Bronchial epithelial cell (primary cell): Measurements from ENCODE around the gene KLRC4. TPM values are rescaled to one million over a fixed set of nuclear protein-coding genes. Genes with fewer than 3 reads are reported as not detected.
A peak's percentile ranks its signal among the peaks of the same experiment; 100 is the strongest.
"Not testable (repeated sequence)": the region's sequence is repeated elsewhere in the genome, so short reads cannot be mapped to it uniquely, and the experiment has no call there.

ENCODE experiments used
- DNase-seq: peaks from one replicate; pipeline ENCODE4 v3.0.0-alpha.2; 2010; ENCODE audit warnings: low read depth
- FAIRE-seq: peaks from 2 replicates; lab custom pipeline; 2011; peaks lifted over from hg19 to GRCh38; lab: Jason Lieb, UNC
- H3K27me3 ChIP-seq: 2 replicates; pipeline ENCODE4 v1.5.1; 2011; ENCODE audit warnings: low read length; ENCODE audit not compliant: control insufficient read depth, insufficient read depth
- H3K36me3 ChIP-seq: 2 replicates; pipeline ENCODE4 v1.5.1; 2011; ENCODE audit warnings: low read length; ENCODE audit not compliant: control insufficient read depth, insufficient read depth
- H3K4me3 ChIP-seq: 2 replicates; pipeline ENCODE4 v1.5.1; 2011; ENCODE audit warnings: mild to moderate bottlenecking, low read depth, low read length, control low read depth
- CTCF ChIP-seq: IDR thresholded peaks from 2 replicates; pipeline ENCODE4 v1.5.1; 2011; ENCODE audit warnings: mild to moderate bottlenecking, moderate library complexity, low read length, control low read depth, inconsistent platforms; ENCODE audit not compliant: insufficient read depth, severe bottlenecking
- total RNA-seq: library from RNA; depleted of rRNA; stranded (reverse); fragments of >200 nt; gene quantifications from 2 replicates; pipeline ENCODE4 v1.2.1, GENCODE V29; 2014

Gene KLRC4
- total RNA-seq, 1 donor from 2014 or later = not detected

- TF ChIP-seq CTCF = no peak
- DNase-seq = no peak
- FAIRE-seq = no peak
- H3K36me3 ChIP-seq = peaks cover 2% of the 10 kb centered on the region
- no peak overlapping the region for H3K4me3 ChIP-seq
- no peaks in the 10 kb centered on the region for H3K27me3 ChIP-seq
These were observed 27.5 kb downstream of the KLRC4 start for GRCh38 chr12:10381928-10382628.

GRCh38 chr12:10378737-10379136, 30.8 kb downstream of the KLRC4 start:
- FAIRE-seq = not testable (repeated sequence)
- DNase-seq = peak; percentile 52

GRCh38 chr12:10374624-10375018, 34.9 kb downstream of the KLRC4 start:
- no peaks in the 10 kb centered on the region for H3K36me3 ChIP-seq
- no peaks in the 10 kb centered on the region for H3K27me3 ChIP-seq
- H3K4me3 ChIP-seq = no peak overlapping the region
- no peak for TF ChIP-seq CTCF
- FAIRE-seq (no peak), DNase-seq (no peak)

More at GRCh38 chr12:10378737-10379136, 30.8 kb downstream of the KLRC4 start:
- H3K4me3 ChIP-seq, H3K27me3 ChIP-seq, H3K36me3 ChIP-seq: not testable (repeated sequence)

GRCh38 chr12:10372559-10372958, 37.0 kb downstream of the KLRC4 start:
- FAIRE-seq = no peak
- no peak for TF ChIP-seq CTCF
- H3K27me3 ChIP-seq = no peaks in the 10 kb centered on the region
- no peak overlapping the region for H3K4me3 ChIP-seq
- DNase-seq = no peak
- no peaks in the 10 kb centered on the region for H3K36me3 ChIP-seq

- not testable (repeated sequence) for H3K4me3 ChIP-seq, H3K27me3 ChIP-seq, FAIRE-seq, H3K36me3 ChIP-seq
- DNase-seq = peak; percentile 19
These were observed 37.5 kb downstream of the KLRC4 start for GRCh38 chr12:10371893-10372535.

- Histone ChIP-seq H3K36me3 (no peaks in the 10 kb centered on the region), H3K4me3 (no peak overlapping the region), H3K27me3 (no peaks in the 10 kb centered on the region)
- DNase-seq (peak; percentile 58), FAIRE-seq (no peak)
- TF ChIP-seq CTCF = no peak
These were observed 39.8 kb downstream of the KLRC4 start for GRCh38 chr12:10369557-10370415.
